ENCODE data around the gene CCT8L2.
A peak's percentile ranks its signal among the peaks of the same experiment; 100 is the strongest.
"Not testable (repeated sequence)": the region's sequence is repeated elsewhere in the genome, so short reads cannot be mapped to it uniquely, and the experiment has no call there.

CCT8L2 gene

DNA sequence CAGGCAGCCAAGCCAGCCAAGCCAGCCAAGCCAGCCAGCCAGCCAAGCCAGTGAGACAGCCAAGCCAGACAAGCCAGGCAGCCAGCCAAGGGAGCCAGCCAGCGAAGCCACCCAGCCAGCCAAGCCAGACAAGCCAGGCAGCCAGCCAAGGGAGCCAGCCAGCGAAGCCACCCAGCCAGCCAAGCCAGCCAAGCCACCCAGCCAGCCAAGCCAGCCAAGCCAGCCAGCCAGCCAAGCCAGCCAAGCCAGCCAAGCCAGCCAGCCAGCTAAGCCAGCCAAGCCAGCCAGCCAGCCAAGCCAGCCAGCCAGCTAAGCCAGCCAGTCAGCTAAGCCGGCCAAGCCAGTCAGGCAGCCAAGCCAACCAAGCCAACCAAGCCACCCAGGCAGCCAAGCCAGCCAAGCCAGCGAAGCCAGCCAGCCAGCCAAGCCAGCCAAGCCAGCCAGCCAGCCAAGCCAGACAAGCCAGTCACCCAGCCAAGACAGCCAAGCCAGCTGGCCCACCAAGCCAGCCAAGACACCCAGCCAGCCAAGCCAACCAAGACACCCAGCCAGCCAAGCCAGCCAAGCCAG is 34.1 kb downstream of the CCT8L2 start:
- DNase-seq, result not testable (repeated sequence)

DNA sequence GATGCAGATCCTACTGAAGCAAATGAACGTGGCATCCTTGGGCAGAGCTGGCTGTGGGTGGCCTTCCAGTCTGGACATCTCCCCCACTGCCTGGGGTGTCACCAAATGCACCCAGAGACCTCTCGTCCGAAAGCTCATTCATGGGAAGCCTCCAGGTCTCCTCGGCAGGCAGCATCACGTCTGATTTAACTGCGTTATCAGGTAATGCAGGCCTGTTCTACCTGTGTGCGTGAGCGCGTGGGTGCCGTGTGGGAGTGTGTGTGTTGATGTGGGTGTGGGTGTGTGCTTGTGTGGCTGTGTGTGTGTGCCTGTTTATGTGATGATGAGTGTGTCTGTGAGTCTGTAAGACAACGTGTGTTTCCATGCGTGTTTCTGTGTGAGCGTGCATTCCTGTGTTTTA is 35.1 kb downstream of the CCT8L2 start:
- not testable (repeated sequence) for DNase-seq

DNA sequence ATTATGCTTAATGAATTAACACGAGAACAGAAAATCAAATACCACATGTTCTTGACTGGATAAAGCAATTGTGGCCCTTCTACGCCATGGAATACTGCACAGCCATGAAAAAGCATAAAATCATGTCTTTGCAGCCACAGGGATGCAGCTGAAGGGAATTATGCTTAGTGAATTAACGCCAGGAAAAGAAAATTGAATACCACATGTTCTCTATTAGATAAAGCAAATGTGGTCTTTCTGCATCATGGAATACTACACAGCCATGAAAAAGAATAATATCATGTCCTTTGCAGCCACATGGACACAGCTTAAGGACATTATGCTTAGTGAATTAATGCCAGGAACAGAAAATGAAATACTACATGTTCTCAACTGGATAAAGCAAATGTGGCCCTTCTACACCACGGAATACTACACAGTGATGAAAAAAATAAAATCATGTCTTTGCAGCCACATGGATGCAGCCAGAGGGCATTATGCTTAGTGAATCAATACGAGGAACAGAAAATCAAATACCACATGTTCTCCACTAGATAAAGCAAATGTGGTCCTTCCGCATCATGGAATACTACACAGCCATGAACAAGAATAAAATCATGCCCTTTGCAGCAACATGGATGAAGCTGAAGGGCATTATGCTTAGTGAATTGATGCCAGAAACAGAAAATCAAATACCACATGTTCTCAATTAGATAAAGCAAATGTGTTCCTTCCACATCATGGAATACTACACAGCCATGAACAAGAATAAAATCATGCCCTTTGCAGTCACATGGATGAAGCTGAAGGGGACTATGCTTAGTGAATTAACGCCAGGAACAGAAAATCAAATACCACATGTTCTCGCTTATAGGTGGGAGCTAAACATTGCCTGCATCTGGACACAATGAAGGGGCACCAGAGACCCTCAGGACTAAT is 37.3 kb downstream of the CCT8L2 start:
- not testable (repeated sequence) for DNase-seq

DNA sequence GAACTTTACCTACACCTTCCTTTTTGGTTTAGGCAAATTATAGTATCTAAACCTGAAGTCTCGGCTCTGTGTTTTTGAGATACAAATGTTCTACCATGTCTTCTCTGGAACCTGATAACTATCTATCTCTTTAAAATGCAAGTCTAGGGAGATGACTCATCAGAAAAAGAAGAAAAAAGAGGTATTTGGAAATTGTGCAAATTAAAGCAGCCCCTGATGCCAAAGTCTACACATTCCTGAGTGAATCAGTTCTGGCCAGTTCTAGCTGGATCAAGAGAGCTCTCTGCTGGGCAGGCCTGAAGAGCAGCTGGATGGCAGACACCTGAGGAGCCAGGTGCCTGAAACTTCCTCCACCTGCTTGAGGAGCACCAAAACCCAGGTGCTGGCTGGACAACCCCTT is 49.3 kb downstream of the CCT8L2 start:
- DNase-seq, result peak in 1 of 4 experiments; percentile 3

All from suppressor macrophage (primary cell).